ENCODE results near the gene ZNF552.
"Not testable (repeated sequence)": the region's sequence is repeated elsewhere in the genome, so short reads cannot be mapped to it uniquely, and the experiment has no call there.

The ZNF552 gene

DNA sequence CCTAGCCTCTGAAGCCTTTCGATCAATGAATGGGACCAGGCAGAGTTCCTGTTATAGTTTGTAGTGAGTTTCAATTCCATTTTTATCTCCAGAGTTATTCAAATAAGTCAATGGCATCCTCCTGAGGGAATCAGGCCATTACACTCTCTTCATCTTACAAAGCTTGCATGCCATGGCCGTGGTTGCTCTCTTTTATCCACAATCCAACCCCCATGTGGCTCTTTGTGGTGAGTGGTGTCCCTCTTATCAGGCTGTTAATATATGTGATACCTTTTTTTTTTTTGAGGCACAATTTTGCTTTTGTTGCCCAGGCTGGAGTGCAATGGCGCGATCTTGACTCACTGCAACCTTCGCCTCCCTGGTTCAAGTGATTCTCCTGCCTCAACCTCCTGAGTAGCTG is 22.3 kb upstream of the ZNF552 start:
- H3K9ac ChIP-seq (ENCODE audit: low read length); H2AK5ac ChIP-seq (ENCODE audit: low read length); H3K79me1 ChIP-seq (ENCODE audit: low read length); H3K18ac ChIP-seq (ENCODE audit: low read length); H3K4me2 ChIP-seq (ENCODE audit: low read length); H4K8ac ChIP-seq (ENCODE audit: low read depth, low read length); H3K4me3 ChIP-seq (ENCODE audit: low read length); H3K23ac ChIP-seq (ENCODE audit: low read length); H2BK120ac ChIP-seq (ENCODE audit: low read depth, low read length); DNase-seq; H3K56ac ChIP-seq (ENCODE audit: low read length); H3K27me3 ChIP-seq (ENCODE audit: insufficient read depth, low read length, poor library complexity); H3K36me3 ChIP-seq (ENCODE audit: control insufficient read depth, insufficient read depth, low read length); H3K4ac ChIP-seq (ENCODE audit: low read depth, low read length); H3K27ac ChIP-seq (ENCODE audit: low read depth, low read length); H2BK5ac ChIP-seq (ENCODE audit: low read length); H2BK15ac ChIP-seq (replicated peaks; ENCODE audit: low read depth); H4K5ac ChIP-seq (ENCODE audit: low read length); H3K4me1 ChIP-seq (ENCODE audit: control insufficient read depth, low read depth, low read length): not testable (repeated sequence)
- peaks cover 44% of the 10 kb centered on the region for H3K79me2 ChIP-seq (ENCODE audit: control insufficient read depth, insufficient read depth, low read length)
- no CpG with 5 or more reads among the region's 5 CpGs for WGBS (ENCODE audit: extremely low coverage, insufficient coverage, low lambda C conversion rate)

GRCh38 chr19:57830071-57830602 is 15.4 kb upstream of the ZNF552 start, which contains the start of gene ZNF587B:
Gene ZNF587B, plus strand, starts transcription at chr19:57830299. Its CDS starts 230 bp downstream, at chr19:57830529.
- H3K27ac ChIP-seq (ENCODE audit: low read depth, low read length): peak within 1 kb of the TSS; percentile 96

GRCh38 chr19:57829316-57829715 is 14.6 kb upstream of the ZNF552 start:
- no peak overlapping the region for H3K18ac ChIP-seq (ENCODE audit: low read length)
- H3K4me1 ChIP-seq (ENCODE audit: control insufficient read depth, low read depth, low read length): peaks cover 3% of the 10 kb centered on the region
- peaks cover 52% of the 10 kb centered on the region for H3K79me2 ChIP-seq (ENCODE audit: control insufficient read depth, insufficient read depth, low read length)
- no peak overlapping the region for H4K5ac ChIP-seq (ENCODE audit: low read length)
- no peak overlapping the region for H2AK5ac ChIP-seq (ENCODE audit: low read length)
- peak overlapping the region; percentile 0 for H3K9ac ChIP-seq (ENCODE audit: low read length)
- peaks cover 4% of the 10 kb centered on the region for H3K79me1 ChIP-seq (ENCODE audit: low read length)
- DNase-seq: peak; percentile 90
- H2BK5ac ChIP-seq (ENCODE audit: low read length): no peak overlapping the region
- H3K36me3 ChIP-seq (ENCODE audit: control insufficient read depth, insufficient read depth, low read length): no peaks in the 10 kb centered on the region
- H2BK120ac ChIP-seq (ENCODE audit: low read depth, low read length): peak overlapping the region; percentile 51
- H3K27ac ChIP-seq (ENCODE audit: low read depth, low read length): peak overlapping the region; percentile 88
- H3K23ac ChIP-seq (ENCODE audit: low read length): no peak overlapping the region
- no CpG with 5 or more reads among the region's 5 CpGs for WGBS (ENCODE audit: extremely low coverage, insufficient coverage, low lambda C conversion rate)
- no peak overlapping the region for H3K4ac ChIP-seq (ENCODE audit: low read depth, low read length)
- H3K4me2 ChIP-seq (ENCODE audit: low read length): no peak overlapping the region
- H2BK15ac ChIP-seq (replicated peaks; ENCODE audit: low read depth): no peak overlapping the region
- H3K56ac ChIP-seq (ENCODE audit: low read length): peak overlapping the region; percentile 3
- no peak overlapping the region for H3K4me3 ChIP-seq (ENCODE audit: low read length)
- H3K27me3 ChIP-seq (ENCODE audit: insufficient read depth, low read length, poor library complexity): no peaks in the 10 kb centered on the region
- no peak overlapping the region for H4K8ac ChIP-seq (ENCODE audit: low read depth, low read length)

More at GRCh38 chr19:57830071-57830602, 15.4 kb upstream of the ZNF552 start, which contains the start of gene ZNF587B:
- peak within 1 kb of the TSS; percentile 88 for H2BK5ac ChIP-seq (ENCODE audit: low read length)
- H4K8ac ChIP-seq (ENCODE audit: low read depth, low read length): peak within 1 kb of the TSS; percentile 68
- H3K56ac ChIP-seq (ENCODE audit: low read length): peak within 1 kb of the TSS; percentile 95
- H2BK15ac ChIP-seq (replicated peaks; ENCODE audit: low read depth): no peak within 1 kb of the TSS
- H3K79me1 ChIP-seq (ENCODE audit: low read length): peaks cover 4% of the 10 kb centered on the region
- peak within 1 kb of the TSS; percentile 66 for H2BK120ac ChIP-seq (ENCODE audit: low read depth, low read length)
- peak within 1 kb of the TSS; percentile 70 for H3K4me3 ChIP-seq (ENCODE audit: low read length)
- peaks cover 3% of the 10 kb centered on the region for H3K4me1 ChIP-seq (ENCODE audit: control insufficient read depth, low read depth, low read length)
- H3K23ac ChIP-seq (ENCODE audit: low read length): peak within 1 kb of the TSS; percentile 86
- H2AK5ac ChIP-seq (ENCODE audit: low read length): peak within 1 kb of the TSS; percentile 91
- H3K4me2 ChIP-seq (ENCODE audit: low read length): peak within 1 kb of the TSS; percentile 98
- H3K79me2 ChIP-seq (ENCODE audit: control insufficient read depth, insufficient read depth, low read length): peaks cover 46% of the 10 kb centered on the region
- H3K4ac ChIP-seq (ENCODE audit: low read depth, low read length): peak within 1 kb of the TSS; percentile 81
- H3K18ac ChIP-seq (ENCODE audit: low read length): peak within 1 kb of the TSS; percentile 71
- H3K36me3 ChIP-seq (ENCODE audit: control insufficient read depth, insufficient read depth, low read length): no peaks in the 10 kb centered on the region
- no CpG with 5 or more reads among the region's 22 CpGs for WGBS (ENCODE audit: extremely low coverage, insufficient coverage, low lambda C conversion rate)
- H3K27me3 ChIP-seq (ENCODE audit: insufficient read depth, low read length, poor library complexity): no peaks in the 10 kb centered on the region
- peak within 1 kb of the TSS; percentile 93 for H3K9ac ChIP-seq (ENCODE audit: low read length)
- DNase-seq: peak; percentile 100
- peak within 1 kb of the TSS; percentile 98 for H4K5ac ChIP-seq (ENCODE audit: low read length)

DNA sequence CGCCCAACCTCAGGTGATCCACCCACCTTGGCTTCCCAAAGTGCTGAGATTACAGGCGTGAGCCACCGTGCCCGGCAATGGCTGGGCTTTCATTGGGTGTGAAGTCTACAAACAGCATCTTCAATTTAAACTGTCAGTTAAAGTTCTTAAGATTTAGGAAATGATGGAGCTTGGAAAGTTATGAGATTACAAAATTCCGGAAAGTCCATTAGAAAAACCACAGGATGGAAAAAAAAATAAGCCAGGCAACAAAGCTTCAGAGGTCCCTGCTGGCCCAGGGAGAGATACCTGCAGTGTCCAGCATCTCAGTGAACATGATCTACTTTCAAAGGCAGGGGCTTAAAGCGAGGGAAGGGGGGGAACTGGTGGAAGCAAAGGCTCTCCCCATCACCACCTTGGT is 10.8 kb upstream of the ZNF552 start:
- Histone ChIP-seq H3K4me3 (ENCODE audit: low read length) (no peak overlapping the region), H3K23ac (ENCODE audit: low read length) (no peak overlapping the region), H2BK5ac (ENCODE audit: low read length) (no peak overlapping the region), H3K27ac (ENCODE audit: low read depth, low read length) (no peak overlapping the region), H3K4me1 (ENCODE audit: control insufficient read depth, low read depth, low read length) (peaks cover 2% of the 10 kb centered on the region), H3K79me2 (ENCODE audit: control insufficient read depth, insufficient read depth, low read length) (peaks cover 63% of the 10 kb centered on the region), H4K8ac (ENCODE audit: low read depth, low read length) (no peak overlapping the region), H3K9ac (ENCODE audit: low read length) (no peak overlapping the region), H3K4me2 (ENCODE audit: low read length) (no peak overlapping the region), H4K5ac (ENCODE audit: low read length) (no peak overlapping the region), H3K56ac (ENCODE audit: low read length) (no peak overlapping the region), H3K36me3 (ENCODE audit: control insufficient read depth, insufficient read depth, low read length) (peaks cover 2% of the 10 kb centered on the region), H2AK5ac (ENCODE audit: low read length) (no peak overlapping the region), H3K18ac (ENCODE audit: low read length) (no peak overlapping the region), H2BK120ac (ENCODE audit: low read depth, low read length) (no peak overlapping the region), H3K4ac (ENCODE audit: low read depth, low read length) (no peak overlapping the region), H2BK15ac (replicated peaks; ENCODE audit: low read depth) (no peak overlapping the region), H3K79me1 (ENCODE audit: low read length) (peaks cover 6% of the 10 kb centered on the region), H3K27me3 (ENCODE audit: insufficient read depth, low read length, poor library complexity) (no peaks in the 10 kb centered on the region)
- WGBS (ENCODE audit: extremely low coverage, insufficient coverage, low lambda C conversion rate): no CpG with 5 or more reads among the region's 6 CpGs
- no peak for DNase-seq

DNA sequence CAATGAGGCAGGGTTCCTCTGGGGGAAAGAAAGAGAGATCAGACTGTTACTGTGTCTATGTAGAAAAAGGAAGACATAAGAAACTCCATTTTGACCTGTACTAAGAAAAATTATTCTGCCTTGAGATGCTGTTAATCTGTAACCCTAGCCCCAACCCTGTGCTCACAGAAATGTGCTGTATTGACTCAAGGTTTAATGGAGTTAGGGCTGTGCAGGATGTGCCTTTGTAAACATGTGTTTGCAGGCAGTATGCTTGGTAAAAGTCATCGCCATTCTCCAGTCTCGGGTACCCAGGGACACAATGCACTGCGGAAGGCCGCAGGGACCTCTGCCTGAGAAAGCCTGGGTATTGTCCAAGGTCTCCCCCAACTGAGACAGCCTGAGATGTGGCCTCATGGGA is 8.9 kb upstream of the ZNF552 start:
- H3K4ac ChIP-seq (ENCODE audit: low read depth, low read length); H3K9ac ChIP-seq (ENCODE audit: low read length); H4K5ac ChIP-seq (ENCODE audit: low read length); H2BK15ac ChIP-seq (replicated peaks; ENCODE audit: low read depth); H3K4me2 ChIP-seq (ENCODE audit: low read length); H3K79me1 ChIP-seq (ENCODE audit: low read length); H3K27ac ChIP-seq (ENCODE audit: low read depth, low read length); H3K27me3 ChIP-seq (ENCODE audit: insufficient read depth, low read length, poor library complexity); H3K4me3 ChIP-seq (ENCODE audit: low read length); H2AK5ac ChIP-seq (ENCODE audit: low read length); H2BK120ac ChIP-seq (ENCODE audit: low read depth, low read length); H3K36me3 ChIP-seq (ENCODE audit: control insufficient read depth, insufficient read depth, low read length); H3K23ac ChIP-seq (ENCODE audit: low read length); H4K8ac ChIP-seq (ENCODE audit: low read depth, low read length); H3K18ac ChIP-seq (ENCODE audit: low read length); H2BK5ac ChIP-seq (ENCODE audit: low read length); H3K4me1 ChIP-seq (ENCODE audit: control insufficient read depth, low read depth, low read length); DNase-seq; H3K56ac ChIP-seq (ENCODE audit: low read length): not testable (repeated sequence)
- H3K79me2 ChIP-seq (ENCODE audit: control insufficient read depth, insufficient read depth, low read length): peaks cover 71% of the 10 kb centered on the region
- no CpG with 5 or more reads among the region's 4 CpGs for WGBS (ENCODE audit: extremely low coverage, insufficient coverage, low lambda C conversion rate)

GRCh38 chr19:57823155-57823554 is 8.4 kb upstream of the ZNF552 start:
- not testable (repeated sequence) for H3K27ac ChIP-seq (ENCODE audit: low read depth, low read length); H2BK15ac ChIP-seq (replicated peaks; ENCODE audit: low read depth); H3K27me3 ChIP-seq (ENCODE audit: insufficient read depth, low read length, poor library complexity); H3K18ac ChIP-seq (ENCODE audit: low read length); H3K9ac ChIP-seq (ENCODE audit: low read length); H3K4me2 ChIP-seq (ENCODE audit: low read length); DNase-seq; H3K36me3 ChIP-seq (ENCODE audit: control insufficient read depth, insufficient read depth, low read length); H2BK5ac ChIP-seq (ENCODE audit: low read length); H3K56ac ChIP-seq (ENCODE audit: low read length); H3K4ac ChIP-seq (ENCODE audit: low read depth, low read length); H4K8ac ChIP-seq (ENCODE audit: low read depth, low read length); H3K4me1 ChIP-seq (ENCODE audit: control insufficient read depth, low read depth, low read length); H3K23ac ChIP-seq (ENCODE audit: low read length); H2BK120ac ChIP-seq (ENCODE audit: low read depth, low read length); H4K5ac ChIP-seq (ENCODE audit: low read length); H2AK5ac ChIP-seq (ENCODE audit: low read length); H3K4me3 ChIP-seq (ENCODE audit: low read length); H3K79me1 ChIP-seq (ENCODE audit: low read length)
- peaks cover 71% of the 10 kb centered on the region for H3K79me2 ChIP-seq (ENCODE audit: control insufficient read depth, insufficient read depth, low read length)
- no CpG with 5 or more reads among the region's 2 CpGs for WGBS (ENCODE audit: extremely low coverage, insufficient coverage, low lambda C conversion rate)
